OCI-LY7 (cell line): ENCODE results near the gene NCK2.

Experiments used
- EZH2phosphoT487 ChIP-seq: fragments of 200-600 bp; sonication (generic); IDR thresholded peaks from 2 replicates; pipeline ENCODE4 v1.6.1; 2018; ENCODE audit warnings: low read depth, borderline replicate concordance, mild to moderate bottlenecking, mixed run types, antibody characterized with exemption, low read length, moderate library complexity, mixed read lengths
- TF ChIP-seq, protein P1 (sequence below): fragments of 200-600 bp; sonication (generic); conservative IDR thresholded peaks from 2 replicates; pipeline ENCODE4 v1.5.1; 2014; ENCODE audit warnings: mild to moderate bottlenecking, antibody characterized with exemption, low read length, moderate library complexity, mixed read lengths

DNA sequence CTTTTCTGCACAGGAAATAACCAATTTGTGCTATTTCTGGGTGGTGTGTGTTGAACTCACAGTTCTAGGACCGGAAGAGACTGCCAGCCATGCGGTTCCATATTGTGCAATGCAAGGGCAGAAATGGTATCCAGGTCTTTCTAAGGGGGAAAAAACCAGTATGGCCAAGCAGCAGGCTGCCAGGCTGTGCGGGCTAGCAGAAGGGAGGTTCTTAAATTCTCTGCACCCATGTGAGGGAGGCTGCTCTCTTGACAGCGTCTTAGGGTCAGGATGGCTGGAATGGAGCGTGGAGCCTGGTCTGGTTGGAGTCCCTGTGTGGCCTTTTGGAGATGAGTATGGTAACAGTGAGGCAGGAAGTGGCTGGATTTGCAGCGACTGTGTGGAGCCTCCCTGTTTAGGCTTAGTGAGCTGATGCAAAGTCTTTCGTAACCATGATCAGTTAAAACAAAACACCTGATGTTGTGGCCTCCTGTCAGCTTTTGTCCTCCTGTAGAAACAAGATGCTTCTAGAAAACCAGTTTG is 52.6 kb downstream of the NCK2 start:
- TF ChIP-seq, protein P1, sequence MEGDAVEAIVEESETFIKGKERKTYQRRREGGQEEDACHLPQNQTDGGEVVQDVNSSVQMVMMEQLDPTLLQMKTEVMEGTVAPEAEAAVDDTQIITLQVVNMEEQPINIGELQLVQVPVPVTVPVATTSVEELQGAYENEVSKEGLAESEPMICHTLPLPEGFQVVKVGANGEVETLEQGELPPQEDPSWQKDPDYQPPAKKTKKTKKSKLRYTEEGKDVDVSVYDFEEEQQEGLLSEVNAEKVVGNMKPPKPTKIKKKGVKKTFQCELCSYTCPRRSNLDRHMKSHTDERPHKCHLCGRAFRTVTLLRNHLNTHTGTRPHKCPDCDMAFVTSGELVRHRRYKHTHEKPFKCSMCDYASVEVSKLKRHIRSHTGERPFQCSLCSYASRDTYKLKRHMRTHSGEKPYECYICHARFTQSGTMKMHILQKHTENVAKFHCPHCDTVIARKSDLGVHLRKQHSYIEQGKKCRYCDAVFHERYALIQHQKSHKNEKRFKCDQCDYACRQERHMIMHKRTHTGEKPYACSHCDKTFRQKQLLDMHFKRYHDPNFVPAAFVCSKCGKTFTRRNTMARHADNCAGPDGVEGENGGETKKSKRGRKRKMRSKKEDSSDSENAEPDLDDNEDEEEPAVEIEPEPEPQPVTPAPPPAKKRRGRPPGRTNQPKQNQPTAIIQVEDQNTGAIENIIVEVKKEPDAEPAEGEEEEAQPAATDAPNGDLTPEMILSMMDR = no peak
- TF ChIP-seq EZH2phosphoT487 = no peak
